Measurements from ENCODE around the gene FTHL17. TPM values are rescaled to one million over a fixed set of nuclear protein-coding genes. Genes with fewer than 3 reads are reported as not detected.

The FTHL17 gene
- total RNA-seq, 1 experiment from 2014 or later = not detected

DNA sequence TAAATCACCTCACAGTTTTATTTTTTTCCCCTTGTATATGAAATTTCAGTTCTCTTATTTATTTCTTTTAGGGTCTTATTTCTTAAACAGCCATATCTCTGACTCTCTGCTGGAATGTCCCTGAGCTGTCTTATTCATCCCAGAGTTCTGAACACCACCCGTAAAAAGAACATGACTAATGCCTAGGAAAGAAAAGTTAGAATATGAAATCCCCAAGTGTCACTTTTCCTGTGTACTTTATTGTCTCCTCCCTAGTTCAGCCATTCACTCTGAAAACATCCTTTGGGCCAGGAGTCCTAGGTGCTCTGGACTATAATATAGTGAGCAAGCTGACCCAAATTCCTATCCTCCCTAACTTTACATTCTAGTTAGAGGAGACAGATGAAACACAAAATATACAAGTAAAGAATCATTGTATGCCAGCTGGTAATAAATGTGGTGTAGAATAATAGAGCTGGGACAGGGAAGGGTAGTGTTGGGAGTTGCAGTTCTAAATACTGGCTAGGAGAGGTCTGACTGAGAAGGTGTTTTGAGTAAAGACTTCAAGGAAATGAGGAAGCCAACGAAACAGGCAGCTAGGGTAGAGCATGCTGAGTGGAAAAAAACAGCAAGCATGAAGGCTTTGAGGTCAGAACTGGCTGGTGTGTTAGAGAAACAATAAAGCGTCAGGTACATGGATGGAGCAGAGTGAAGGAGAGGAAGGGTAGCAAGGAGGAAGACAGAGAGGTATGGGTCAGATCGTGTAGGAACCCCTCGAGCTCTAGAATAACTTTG is 40.6 kb upstream of the FTHL17 start:
- in situ Hi-C loops (cut with HindIII; ENCODE audit: low pct_unique_long_range_greater_than_20kb, low sequenced_read_pairs) = no loop called here
- BruUV-seq (replicated peaks) = no TSS peak

DNA sequence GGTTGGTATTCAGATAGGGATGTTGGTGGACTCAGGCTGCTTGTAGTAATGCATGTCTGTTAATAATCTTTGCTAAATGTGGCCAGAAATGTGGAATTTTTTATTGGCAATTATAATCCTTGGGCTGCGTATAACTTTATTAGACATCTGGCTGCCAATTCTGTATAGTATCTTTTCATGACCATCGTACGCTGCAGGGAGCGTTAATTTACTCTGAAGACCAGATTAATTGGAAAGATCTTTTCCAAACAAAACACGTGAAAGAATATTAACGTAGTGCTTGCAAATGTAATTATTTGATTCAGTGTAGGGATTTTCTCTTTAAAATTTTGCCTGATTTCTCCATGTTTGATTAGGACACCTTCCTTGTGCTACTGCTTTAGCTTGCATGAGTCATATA is 38.8 kb upstream of the FTHL17 start:
- H3K4me3 ChIP-seq (ENCODE audit: low read depth in 2 of 2, low read length in 2 of 2) = no peak overlapping the region
- in situ Hi-C loops (cut with HindIII; ENCODE audit: low pct_unique_long_range_greater_than_20kb, low sequenced_read_pairs) = no loop called here
- CTCF ChIA-PET = no interaction called here
- POLR2A ChIA-PET = no interaction called here
- no peaks in the 10 kb centered on the region for H3K36me3 ChIP-seq (ENCODE audit: control insufficient read depth, insufficient read depth, low read length)
- ATAC-seq (no peak), DNase-seq (ENCODE audit: low read depth, low spot score) (no peak)
- no peak overlapping the region for H3K27ac ChIP-seq (ENCODE audit: low read length)
- H3K9me3 ChIP-seq (ENCODE audit: control insufficient read depth, insufficient read depth, low read depth, low read length) = no peaks in the 10 kb centered on the region
- no peaks in the 10 kb centered on the region for H3K27me3 ChIP-seq (ENCODE audit: control insufficient read depth, insufficient read depth, low read length)
- no peaks in the 10 kb centered on the region for H3K4me1 ChIP-seq (ENCODE audit: control insufficient read depth, insufficient read depth, low read length)
- intact Hi-C loops (cut with micrococcal nuclease; ENCODE audit: unreplicated experiment) = no loop called here
- no TSS peak for BruUV-seq (replicated peaks)
- TF ChIP-seq SIN3A (IDR thresholded peaks at IDR 0.05; ENCODE audit: borderline replicate concordance, insufficient read depth, low read depth, low read length) (no peak), TCF7L2 (IDR thresholded peaks at IDR 0.05; ENCODE audit: low read depth, low read length) (no peak), POLR2AphosphoS5 (IDR thresholded peaks at IDR 0.05; ENCODE audit: low read depth, low read length) (no peak)
- TF ChIP-seq, protein P1, sequence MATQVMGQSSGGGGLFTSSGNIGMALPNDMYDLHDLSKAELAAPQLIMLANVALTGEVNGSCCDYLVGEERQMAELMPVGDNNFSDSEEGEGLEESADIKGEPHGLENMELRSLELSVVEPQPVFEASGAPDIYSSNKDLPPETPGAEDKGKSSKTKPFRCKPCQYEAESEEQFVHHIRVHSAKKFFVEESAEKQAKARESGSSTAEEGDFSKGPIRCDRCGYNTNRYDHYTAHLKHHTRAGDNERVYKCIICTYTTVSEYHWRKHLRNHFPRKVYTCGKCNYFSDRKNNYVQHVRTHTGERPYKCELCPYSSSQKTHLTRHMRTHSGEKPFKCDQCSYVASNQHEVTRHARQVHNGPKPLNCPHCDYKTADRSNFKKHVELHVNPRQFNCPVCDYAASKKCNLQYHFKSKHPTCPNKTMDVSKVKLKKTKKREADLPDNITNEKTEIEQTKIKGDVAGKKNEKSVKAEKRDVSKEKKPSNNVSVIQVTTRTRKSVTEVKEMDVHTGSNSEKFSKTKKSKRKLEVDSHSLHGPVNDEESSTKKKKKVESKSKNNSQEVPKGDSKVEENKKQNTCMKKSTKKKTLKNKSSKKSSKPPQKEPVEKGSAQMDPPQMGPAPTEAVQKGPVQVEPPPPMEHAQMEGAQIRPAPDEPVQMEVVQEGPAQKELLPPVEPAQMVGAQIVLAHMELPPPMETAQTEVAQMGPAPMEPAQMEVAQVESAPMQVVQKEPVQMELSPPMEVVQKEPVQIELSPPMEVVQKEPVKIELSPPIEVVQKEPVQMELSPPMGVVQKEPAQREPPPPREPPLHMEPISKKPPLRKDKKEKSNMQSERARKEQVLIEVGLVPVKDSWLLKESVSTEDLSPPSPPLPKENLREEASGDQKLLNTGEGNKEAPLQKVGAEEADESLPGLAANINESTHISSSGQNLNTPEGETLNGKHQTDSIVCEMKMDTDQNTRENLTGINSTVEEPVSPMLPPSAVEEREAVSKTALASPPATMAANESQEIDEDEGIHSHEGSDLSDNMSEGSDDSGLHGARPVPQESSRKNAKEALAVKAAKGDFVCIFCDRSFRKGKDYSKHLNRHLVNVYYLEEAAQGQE (IDR thresholded peaks at IDR 0.05; ENCODE audit: insufficient read depth in 1 of 2, low read depth in 2 of 2, low read length in 1 of 2) = no peak
- TF ChIP-seq, protein P2, sequence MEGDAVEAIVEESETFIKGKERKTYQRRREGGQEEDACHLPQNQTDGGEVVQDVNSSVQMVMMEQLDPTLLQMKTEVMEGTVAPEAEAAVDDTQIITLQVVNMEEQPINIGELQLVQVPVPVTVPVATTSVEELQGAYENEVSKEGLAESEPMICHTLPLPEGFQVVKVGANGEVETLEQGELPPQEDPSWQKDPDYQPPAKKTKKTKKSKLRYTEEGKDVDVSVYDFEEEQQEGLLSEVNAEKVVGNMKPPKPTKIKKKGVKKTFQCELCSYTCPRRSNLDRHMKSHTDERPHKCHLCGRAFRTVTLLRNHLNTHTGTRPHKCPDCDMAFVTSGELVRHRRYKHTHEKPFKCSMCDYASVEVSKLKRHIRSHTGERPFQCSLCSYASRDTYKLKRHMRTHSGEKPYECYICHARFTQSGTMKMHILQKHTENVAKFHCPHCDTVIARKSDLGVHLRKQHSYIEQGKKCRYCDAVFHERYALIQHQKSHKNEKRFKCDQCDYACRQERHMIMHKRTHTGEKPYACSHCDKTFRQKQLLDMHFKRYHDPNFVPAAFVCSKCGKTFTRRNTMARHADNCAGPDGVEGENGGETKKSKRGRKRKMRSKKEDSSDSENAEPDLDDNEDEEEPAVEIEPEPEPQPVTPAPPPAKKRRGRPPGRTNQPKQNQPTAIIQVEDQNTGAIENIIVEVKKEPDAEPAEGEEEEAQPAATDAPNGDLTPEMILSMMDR (IDR thresholded peaks at IDR 0.05) = no peak

More for the DNA sequence above, 40.6 kb upstream of the FTHL17 start:
- ChIA-PET CTCF (no interaction called here), POLR2A (no interaction called here)
- ATAC-seq (no peak), DNase-seq (ENCODE audit: low read depth, low spot score) (no peak)
- Histone ChIP-seq H3K27ac (ENCODE audit: low read length) (no peak overlapping the region), H3K4me3 (ENCODE audit: low read depth in 2 of 2, low read length in 2 of 2) (no peak overlapping the region), H3K4me1 (ENCODE audit: control insufficient read depth, insufficient read depth, low read length) (no peaks in the 10 kb centered on the region), H3K27me3 (ENCODE audit: control insufficient read depth, insufficient read depth, low read length) (no peaks in the 10 kb centered on the region), H3K9me3 (ENCODE audit: control insufficient read depth, insufficient read depth, low read depth, low read length) (no peaks in the 10 kb centered on the region), H3K36me3 (ENCODE audit: control insufficient read depth, insufficient read depth, low read length) (no peaks in the 10 kb centered on the region)
- intact Hi-C loops (cut with micrococcal nuclease; ENCODE audit: unreplicated experiment) = no loop called here
- TF ChIP-seq POLR2AphosphoS5 (IDR thresholded peaks at IDR 0.05; ENCODE audit: low read depth, low read length) = no peak

DNA sequence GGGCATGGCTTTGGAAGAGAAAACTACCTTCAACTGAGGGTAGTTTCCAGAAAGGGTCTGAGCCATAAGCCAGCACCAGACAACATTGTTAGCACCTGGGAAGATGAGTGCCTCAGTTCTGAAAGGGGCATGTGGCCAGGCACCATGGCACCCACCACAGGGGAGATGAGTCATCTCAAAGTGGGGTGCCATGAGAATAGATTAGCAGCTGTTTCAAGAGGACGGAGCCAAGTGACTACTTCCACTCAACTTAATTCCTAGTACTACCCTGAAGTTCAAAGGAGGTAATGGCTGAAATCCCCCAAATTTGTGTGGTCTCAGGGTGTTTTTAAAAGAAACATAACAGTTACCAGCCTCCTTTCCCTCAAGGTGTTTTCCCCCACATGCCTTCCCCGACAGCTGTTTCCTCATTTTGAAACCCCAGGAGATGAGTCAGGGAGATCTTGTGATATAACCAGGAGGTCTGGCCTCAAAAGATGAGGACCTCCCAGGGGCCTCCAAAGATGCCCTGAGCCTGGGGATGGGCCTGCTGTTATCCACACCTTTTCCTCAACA is 27.8 kb upstream of the FTHL17 start:
- Histone ChIP-seq H3K4me1 (ENCODE audit: control insufficient read depth, insufficient read depth, low read length) (no peaks in the 10 kb centered on the region), H3K9me3 (ENCODE audit: control insufficient read depth, insufficient read depth, low read depth, low read length) (no peaks in the 10 kb centered on the region), H3K27ac (ENCODE audit: low read length) (no peak overlapping the region), H3K27me3 (ENCODE audit: control insufficient read depth, insufficient read depth, low read length) (no peaks in the 10 kb centered on the region), H3K4me3 (ENCODE audit: low read depth in 2 of 2, low read length in 2 of 2) (no peak overlapping the region), H3K36me3 (ENCODE audit: control insufficient read depth, insufficient read depth, low read length) (no peaks in the 10 kb centered on the region)
- ChIA-PET CTCF (no interaction called here), POLR2A (no interaction called here)
- in situ Hi-C loops (cut with HindIII; ENCODE audit: low pct_unique_long_range_greater_than_20kb, low sequenced_read_pairs) (no loop called here), intact Hi-C loops (cut with micrococcal nuclease; ENCODE audit: unreplicated experiment) (no loop called here)
- no peak for DNase-seq (ENCODE audit: low read depth, low spot score)
- ATAC-seq = no peak
- no TSS peak for BruUV-seq (replicated peaks)
- no peak for TF ChIP-seq TCF7L2 (IDR thresholded peaks at IDR 0.05; ENCODE audit: low read depth, low read length)
- TF ChIP-seq, protein P1 (IDR thresholded peaks at IDR 0.05; ENCODE audit: insufficient read depth in 1 of 2, low read depth in 2 of 2, low read length in 1 of 2) = no peak
- TF ChIP-seq SIN3A (IDR thresholded peaks at IDR 0.05; ENCODE audit: borderline replicate concordance, insufficient read depth, low read depth, low read length) = no peak
- no peak for TF ChIP-seq POLR2AphosphoS5 (IDR thresholded peaks at IDR 0.05; ENCODE audit: low read depth, low read length)
- TF ChIP-seq, protein P2 (IDR thresholded peaks at IDR 0.05) = no peak

Measured in Panc1 (cell line).